HG03175 (cell line): ENCODE measurements around the gene CD226.
"Not testable (repeated sequence)": the region's sequence is repeated elsewhere in the genome, so short reads cannot be mapped to it uniquely, and the experiment has no call there.

Source experiments
- ATAC-seq: cut with Tn5 transposase; IDR thresholded peaks from one replicate; pipeline ENCODE4 v1.9.1; 2021; ENCODE audit warnings: mild to moderate bottlenecking, moderate library complexity; ENCODE audit not compliant: unreplicated experiment

CD226 gene

DNA sequence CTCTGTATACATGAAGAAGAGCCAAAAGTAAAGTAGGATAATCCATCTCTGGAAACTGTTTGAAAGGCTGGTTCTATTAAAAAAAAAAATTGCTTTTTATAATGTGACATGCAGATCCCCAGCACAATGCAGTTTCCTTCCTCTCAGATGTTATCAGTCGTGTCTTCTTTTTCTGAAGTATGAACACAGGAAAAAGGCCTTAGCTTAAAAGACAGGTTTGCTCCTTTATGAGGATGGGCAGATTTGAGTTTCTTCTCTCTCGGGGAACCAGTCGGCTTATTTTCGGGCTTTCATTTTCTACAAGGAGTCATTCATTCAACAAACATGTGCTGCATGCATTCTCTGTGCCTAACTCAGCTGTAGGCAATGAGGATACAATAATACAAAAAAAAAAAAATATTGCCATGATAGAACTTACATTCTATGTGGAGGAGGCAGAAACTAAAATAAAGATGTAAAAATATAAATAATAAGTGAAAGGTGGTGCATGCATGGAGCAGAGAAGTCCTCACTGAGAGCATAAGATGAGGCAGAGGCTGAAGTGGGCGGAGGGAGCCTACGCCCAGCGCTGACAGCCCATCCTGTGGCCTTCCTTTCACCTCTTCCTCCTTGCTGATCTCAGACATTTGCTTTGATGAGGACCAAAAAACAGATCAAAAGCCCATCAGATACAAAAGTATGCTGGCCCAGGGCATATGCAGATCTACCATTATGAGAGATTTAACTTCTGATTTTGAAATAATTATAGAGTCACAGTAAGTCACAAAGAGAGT is at the start of gene CD226:
Gene CD226 (minus strand): TSS at position 513 of the 773 bp plus-strand sequence. CDS start 467 bp downstream, at position 46.
- no peak for ATAC-seq

DNA sequence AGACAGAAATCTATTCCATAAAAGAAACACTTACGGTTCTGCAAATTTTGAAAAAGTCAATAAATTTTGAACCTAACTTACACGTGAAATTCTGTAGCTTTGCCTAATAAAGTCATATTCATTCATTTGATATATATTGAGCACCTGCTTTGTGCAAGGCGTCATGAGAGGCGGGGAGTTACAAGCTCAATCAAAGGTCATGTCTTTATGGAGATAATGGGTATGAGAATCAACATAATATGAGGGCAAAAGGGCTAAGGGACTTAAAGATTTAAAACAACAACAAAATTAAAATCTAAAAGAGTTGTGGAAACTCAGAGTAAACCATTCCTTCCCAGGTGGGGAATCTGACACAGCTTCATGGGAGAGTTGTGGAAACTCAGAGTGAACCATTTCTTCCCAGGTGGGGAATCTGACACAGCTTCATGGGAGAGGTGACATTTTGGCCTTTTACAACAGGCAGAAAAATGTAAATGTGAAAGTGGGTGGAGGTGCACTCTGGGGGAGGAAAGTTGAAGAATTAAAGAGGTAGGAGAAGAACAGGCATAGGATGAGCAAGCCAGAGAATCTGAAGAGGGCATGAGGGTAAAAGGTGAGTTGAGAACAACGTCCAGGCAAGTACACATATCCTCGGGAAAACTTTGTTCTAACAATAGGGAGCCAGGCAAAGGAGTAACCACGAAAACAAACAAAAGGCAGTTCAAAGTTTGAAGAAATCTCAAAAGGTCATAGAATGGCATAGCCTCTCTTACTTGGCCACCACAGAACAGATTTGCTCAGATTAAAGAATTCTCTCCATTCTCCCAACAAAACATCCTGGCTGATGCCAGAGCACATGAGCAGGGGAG is 49.5 kb upstream of the CD226 start:
- ATAC-seq: no peak

DNA sequence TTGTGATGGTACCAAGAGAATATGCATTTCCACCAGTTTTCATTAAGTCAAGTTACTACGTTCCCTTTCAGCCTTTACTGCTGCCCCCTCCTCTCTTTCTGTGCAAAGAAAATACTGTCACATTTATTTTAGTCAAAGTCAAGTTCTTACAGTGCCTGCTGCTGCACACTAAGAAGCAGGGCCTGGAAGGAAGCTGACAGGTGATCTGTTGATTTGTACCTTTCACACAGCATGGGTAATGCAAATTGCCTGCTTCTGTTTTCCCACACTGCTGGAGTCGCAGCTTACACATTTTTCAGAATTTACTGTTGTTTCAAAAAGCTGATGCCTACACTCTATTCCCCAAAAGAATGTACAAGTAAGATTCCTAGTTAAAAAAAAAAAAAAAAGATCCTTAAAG is 48.7 kb upstream of the CD226 start:
- no peak for ATAC-seq

DNA sequence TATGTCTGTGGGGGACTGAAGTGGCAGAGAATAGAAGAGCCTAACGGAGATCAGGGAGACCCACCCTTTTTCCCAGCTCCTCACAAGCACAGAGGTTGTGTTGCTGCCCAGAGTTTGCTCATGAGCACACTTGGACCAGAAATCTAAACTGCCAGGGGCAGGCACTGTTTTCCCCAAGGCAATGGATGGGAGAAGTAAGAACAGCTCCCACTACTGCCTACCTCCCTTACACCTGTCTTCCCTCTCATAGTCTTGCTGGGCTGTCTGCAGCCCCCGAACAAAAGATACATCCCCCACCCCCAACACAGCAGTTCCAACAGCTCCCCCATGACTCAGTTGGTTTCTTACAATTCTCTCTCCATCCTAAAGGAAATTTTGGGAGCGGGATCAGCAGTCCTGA is 48.1 kb upstream of the CD226 start:
- ATAC-seq: no peak

DNA sequence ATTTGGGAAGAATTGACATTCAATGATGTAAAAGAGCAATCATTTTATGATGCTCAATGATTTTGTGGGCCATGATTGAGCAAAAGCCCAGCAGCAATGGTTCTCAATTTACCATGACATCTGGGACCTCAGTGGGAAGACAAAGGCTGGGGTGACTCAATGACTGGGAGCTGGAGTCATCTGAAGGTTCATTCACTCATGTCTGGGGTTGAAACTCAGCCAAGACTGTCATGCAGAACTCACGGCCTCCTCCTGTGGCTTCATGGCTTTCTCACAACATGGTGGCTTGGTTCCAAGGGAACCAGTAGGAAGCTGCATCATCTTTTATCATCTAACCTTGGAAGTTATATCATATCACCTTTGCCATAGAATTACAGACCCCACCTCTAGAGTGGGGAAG is 45.1 kb upstream of the CD226 start:
- no peak for ATAC-seq

GRCh38 chr18:69987870-69988269 is 40.2 kb upstream of the CD226 start:
- no peak for ATAC-seq

- no peak for ATAC-seq
These were observed 37.6 kb upstream of the CD226 start for GRCh38 chr18:69985239-69985638.

GRCh38 chr18:69982417-69982816 is 34.7 kb upstream of the CD226 start:
- no peak for ATAC-seq

DNA sequence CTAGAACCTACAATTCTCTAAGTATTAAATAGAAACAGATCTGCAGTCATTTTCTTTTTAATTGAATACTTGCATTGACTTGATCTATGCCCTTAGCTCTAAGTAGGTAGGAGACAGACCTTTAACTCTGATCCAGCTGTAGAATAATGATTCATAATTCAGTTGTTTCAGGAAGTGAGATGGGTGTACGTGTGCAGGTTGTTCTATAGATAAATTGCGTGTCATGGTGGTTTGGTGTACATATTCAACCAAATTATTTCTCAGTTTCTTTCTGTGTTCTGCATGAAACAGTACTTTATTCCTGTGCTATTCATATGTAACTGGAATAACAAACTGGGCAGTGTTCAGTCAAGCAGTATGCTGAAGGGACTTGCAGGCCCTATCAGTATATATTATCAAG is 34.3 kb upstream of the CD226 start:
- peak; percentile 45 for ATAC-seq

- no peak for ATAC-seq
These were observed 33.5 kb upstream of the CD226 start for GRCh38 chr18:69980982-69981804.

GRCh38 chr18:69980509-69980908 is 32.8 kb upstream of the CD226 start:
- ATAC-seq: no peak

- peak; percentile 47 for ATAC-seq
These were observed 31.4 kb upstream of the CD226 start for GRCh38 chr18:69978732-69979715.

DNA sequence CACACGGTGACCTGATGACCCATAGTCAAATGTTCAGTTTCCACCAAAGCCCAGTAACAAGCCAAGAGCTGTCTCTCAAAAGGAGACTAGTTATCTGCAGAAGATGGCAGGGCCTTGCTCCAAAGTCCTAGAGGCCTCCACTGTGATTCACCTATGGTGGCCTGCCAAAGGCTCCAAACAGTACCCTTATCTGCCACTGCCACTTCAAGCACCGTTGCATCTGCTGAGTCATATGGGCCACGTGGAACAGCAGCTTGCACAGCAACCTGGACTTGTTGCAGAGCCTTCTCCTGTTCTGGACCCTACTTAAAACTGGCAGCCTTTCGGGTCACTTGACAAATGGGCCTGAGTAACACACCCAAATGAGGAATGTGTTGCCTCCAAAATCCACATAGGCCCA is 27.6 kb upstream of the CD226 start:
- not testable (repeated sequence) for ATAC-seq

- no peak for ATAC-seq
These were observed 26.7 kb upstream of the CD226 start for GRCh38 chr18:69974365-69974764.

GRCh38 chr18:69969491-69969890 is 21.8 kb upstream of the CD226 start:
- no peak for ATAC-seq

DNA sequence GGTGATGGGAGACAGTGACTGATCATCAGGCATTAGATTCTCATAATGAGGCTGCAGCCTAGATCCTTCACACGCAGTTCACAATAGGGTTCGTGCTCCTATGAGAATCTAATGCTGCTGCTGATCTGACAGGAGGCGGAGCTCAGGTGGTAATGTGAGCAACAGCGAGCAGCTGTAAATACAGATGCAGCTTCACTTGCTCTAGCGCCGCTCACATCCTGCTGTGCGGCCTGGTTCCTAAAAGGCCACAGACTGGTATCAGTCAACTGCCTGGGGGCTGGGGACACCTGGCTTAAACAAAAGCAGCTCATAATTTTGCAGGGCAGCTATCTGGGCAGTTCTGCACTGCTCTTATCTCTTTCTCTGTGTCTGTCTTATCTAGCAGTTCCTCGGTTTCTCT is 20.4 kb upstream of the CD226 start:
- ATAC-seq: no peak

DNA sequence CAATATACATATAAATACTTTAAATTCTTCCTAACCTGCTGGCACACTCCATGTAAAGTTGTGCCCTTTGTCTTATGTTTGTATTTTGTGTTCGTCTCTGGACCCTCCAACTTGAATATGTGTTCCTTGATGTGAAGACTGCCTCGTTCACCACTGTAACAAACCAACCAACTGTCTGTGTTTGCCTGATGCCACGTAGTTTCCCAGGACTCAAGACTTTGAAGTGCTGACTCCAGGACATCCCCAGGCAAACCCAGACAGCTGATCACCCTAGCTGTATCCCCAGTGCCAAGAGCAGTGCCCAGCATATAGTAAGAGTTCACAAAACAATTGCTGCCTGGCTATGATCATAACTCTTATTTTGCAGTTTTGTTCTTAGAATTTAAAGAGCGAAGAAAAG is 15.5 kb upstream of the CD226 start:
- no peak for ATAC-seq

- ATAC-seq: no peak
These were observed 14.0 kb upstream of the CD226 start for GRCh38 chr18:69961718-69962117.

DNA sequence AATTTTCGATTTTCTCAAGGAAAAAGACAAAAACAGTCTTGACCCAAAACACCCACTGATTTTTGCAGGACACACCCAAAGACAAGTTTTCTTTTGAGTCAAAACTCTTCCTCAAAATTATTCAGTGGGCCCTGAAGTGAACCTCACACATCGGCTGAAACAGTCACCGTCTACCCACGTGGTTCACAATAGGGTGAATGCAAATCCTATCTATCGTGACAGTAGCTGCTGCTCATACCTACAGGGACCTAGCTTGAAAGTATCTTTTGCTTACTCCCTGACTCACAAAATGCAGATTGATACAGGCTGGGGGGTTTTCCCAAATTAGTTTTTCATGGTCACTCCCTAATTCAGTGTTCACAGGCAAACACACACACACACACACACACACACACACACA is 10.7 kb upstream of the CD226 start:
- peak; percentile 64 for ATAC-seq

DNA sequence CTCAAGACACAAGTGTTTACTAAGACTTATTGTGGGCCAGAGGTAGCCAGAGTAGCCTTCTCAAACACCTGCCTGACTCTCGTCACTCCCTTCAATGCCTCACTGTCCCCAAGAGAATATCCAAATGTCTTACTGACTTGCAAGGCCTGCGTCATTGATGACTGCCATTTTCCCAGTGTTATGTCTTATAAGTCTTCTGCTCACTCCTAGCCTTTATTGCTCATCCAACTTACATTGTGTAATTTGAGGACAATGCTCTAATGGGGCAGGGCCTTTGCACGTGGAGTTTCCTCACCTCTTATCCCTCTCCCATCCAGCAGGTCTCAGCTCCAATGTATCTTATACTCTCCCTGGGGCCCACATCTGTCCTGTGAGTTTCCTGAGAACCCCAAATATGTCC is 10.1 kb upstream of the CD226 start:
- ATAC-seq: no peak
